Neural progenitor cell (in vitro differentiated cells): Measurements from ENCODE around the gene GOLGA7B. TPM values are rescaled to one million over a fixed set of nuclear protein-coding genes. Genes with fewer than 3 reads are reported as not detected.

Source experiments
- DNase-seq: peaks from one replicate; pipeline ENCODE4 v3.0.0-alpha.2; 2016; ENCODE audit warnings: low spot score
- H2AFZ ChIP-seq: fragments of 200-600 bp; sonication (generic); replicated peaks from 2 replicates; pipeline ENCODE4 v1.6.1; 2016; ENCODE audit warnings: antibody characterized with exemption
- H3F3A ChIP-seq: fragments of 200-600 bp; sonication (generic); 2 replicates; pipeline ENCODE4 v1.6.1; 2016; ENCODE audit warnings: antibody characterized with exemption, low read depth
- H3K27ac ChIP-seq: fragments of 200-600 bp; sonication (generic); 2 replicates; pipeline ENCODE4 v1.5.1; 2016; ENCODE audit warnings: mild to moderate bottlenecking
- H3K27me3 ChIP-seq: fragments of 200-600 bp; sonication (generic); 2 replicates; pipeline ENCODE4 v1.6.1; 2016; ENCODE audit warnings: mild to moderate bottlenecking, moderate library complexity
- H3K36me3 ChIP-seq: fragments of 200-600 bp; sonication (generic); 2 replicates; pipeline ENCODE4 v1.5.1; 2016
- H3K4me1 ChIP-seq: fragments of 200-600 bp; sonication (generic); 2 replicates; pipeline ENCODE4 v1.6.1; 2016; ENCODE audit warnings: mixed run types
- H3K4me2 ChIP-seq: fragments of 200-600 bp; sonication (generic); 2 replicates; pipeline ENCODE4 v1.6.1; 2016
- H3K4me3 ChIP-seq: fragments of 200-600 bp; sonication (generic); 2 replicates; pipeline ENCODE4 v1.5.1; 2016
- H3K79me2 ChIP-seq: fragments of 200-600 bp; sonication (generic); 2 replicates; pipeline ENCODE4 v1.6.1; 2016; ENCODE audit warnings: low read depth
- H3K9ac ChIP-seq: fragments of 200-600 bp; sonication (generic); 2 replicates; pipeline ENCODE4 v1.6.1; 2016
- H3K9me3 ChIP-seq: fragments of 200-600 bp; sonication (generic); 2 replicates; pipeline ENCODE4 v1.5.1; 2016; ENCODE audit warnings: low read depth
- H4K20me1 ChIP-seq: fragments of 200-600 bp; sonication (generic); 2 replicates; pipeline ENCODE4 v1.6.1; 2016; ENCODE audit warnings: low read depth
- H3K27ac Mint-ChIP-seq: 3 replicates; pipeline ENCODE4 v1.8.0; 2021; ENCODE audit warnings: mixed read lengths
- H3K27me3 Mint-ChIP-seq: 2 replicates; pipeline ENCODE4 v1.8.0; 2022; ENCODE audit warnings: low read depth, mild to moderate bottlenecking, inconsistent platforms, moderate library complexity, mixed read lengths; ENCODE audit not compliant: insufficient read depth
- H3K36me3 Mint-ChIP-seq: 3 replicates; pipeline ENCODE4 v1.8.0; 2021; ENCODE audit warnings: mixed read lengths
- H3K4me1 Mint-ChIP-seq: 3 replicates; pipeline ENCODE4 v1.8.0; 2021; ENCODE audit warnings: mixed read lengths
- H3K4me3 Mint-ChIP-seq: 3 replicates; pipeline ENCODE4 v1.8.0; 2021; ENCODE audit warnings: mild to moderate bottlenecking, moderate library complexity, mixed read lengths
- H3K9me3 Mint-ChIP-seq: 3 replicates; pipeline ENCODE4 v1.8.0; 2020; ENCODE audit warnings: mixed read lengths
- EZH2 ChIP-seq: fragments of 200-600 bp; sonication (generic); IDR thresholded peaks from 2 replicates; pipeline ENCODE4 v1.6.1; 2017; ENCODE audit warnings: antibody characterized with exemption, mild to moderate bottlenecking, moderate library complexity
- EZH2phosphoT487 ChIP-seq: fragments of 200-600 bp; sonication (generic); IDR thresholded peaks from 2 replicates; pipeline ENCODE4 v1.6.1; 2017; ENCODE audit warnings: antibody characterized with exemption
- total RNA-seq: library from RNA; depleted of rRNA; stranded (reverse); fragments of >200 nt; gene quantifications from 2 replicates; pipeline ENCODE4 v1.2.3, GENCODE V29; 2015; ENCODE audit warnings: low replicate concordance
- TF ChIP-seq, protein P1 (sequence below): fragments of 200-600 bp; sonication (generic); IDR thresholded peaks from 2 replicates; pipeline ENCODE4 v1.5.1; 2017; ENCODE audit warnings: antibody characterized with exemption, mild to moderate bottlenecking

Gene GOLGA7B
- total RNA-seq, 1 donor from 2014 or later = not detected

DNA sequence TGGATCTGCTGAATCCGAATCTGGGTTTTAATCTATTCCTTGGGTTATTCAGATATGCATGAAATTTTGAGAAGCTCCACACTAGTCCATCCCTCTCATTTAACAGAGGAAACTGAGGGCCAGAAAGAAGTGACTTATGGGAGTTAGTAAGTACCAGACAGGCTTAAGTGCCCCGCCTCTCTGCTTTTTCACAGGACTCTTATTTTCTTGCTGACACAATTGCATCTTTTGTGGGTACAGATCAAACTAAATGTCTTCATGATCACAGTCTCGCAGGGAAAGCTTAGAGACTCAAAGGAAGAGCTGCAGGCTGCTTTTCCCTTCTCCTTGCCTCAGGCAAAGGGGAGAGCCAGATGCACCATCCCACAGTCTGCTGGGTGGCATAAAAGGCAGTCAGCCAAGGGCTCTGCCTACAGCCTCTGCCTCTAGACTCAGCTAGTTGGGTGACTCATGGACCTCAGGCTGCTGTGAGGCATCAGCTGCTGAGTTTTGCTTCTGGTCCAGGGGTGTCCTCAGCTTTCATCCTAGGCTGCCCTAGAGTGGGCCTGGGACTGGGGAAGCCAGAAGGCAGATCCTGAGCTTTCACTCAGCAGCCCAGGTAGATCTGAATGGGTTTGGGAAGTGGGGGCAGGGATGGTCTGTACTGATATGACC is 11.6 kb downstream of the GOLGA7B start:
- Histone ChIP-seq H3K9ac (no peak overlapping the region), H3F3A (no peaks in the 10 kb centered on the region), H3K79me2 (no peaks in the 10 kb centered on the region), H3K4me3 (no peak overlapping the region), H3K27ac (no peak overlapping the region), H4K20me1 (no peaks in the 10 kb centered on the region), H3K36me3 (no peaks in the 10 kb centered on the region), H3K27me3 (no peaks in the 10 kb centered on the region), H3K9me3 (no peaks in the 10 kb centered on the region), H3K4me2 (no peak overlapping the region), H3K4me1 (no peaks in the 10 kb centered on the region), H2AFZ (no peak overlapping the region)
- Mint-ChIP-seq H3K4me3 (no peak overlapping the region), H3K27ac (no peak overlapping the region), H3K36me3 (no peaks in the 10 kb centered on the region), H3K27me3 (peaks cover 12% of the 10 kb centered on the region), H3K9me3 (no peaks in the 10 kb centered on the region), H3K4me1 (peaks cover 19% of the 10 kb centered on the region)
- TF ChIP-seq, protein P1, sequence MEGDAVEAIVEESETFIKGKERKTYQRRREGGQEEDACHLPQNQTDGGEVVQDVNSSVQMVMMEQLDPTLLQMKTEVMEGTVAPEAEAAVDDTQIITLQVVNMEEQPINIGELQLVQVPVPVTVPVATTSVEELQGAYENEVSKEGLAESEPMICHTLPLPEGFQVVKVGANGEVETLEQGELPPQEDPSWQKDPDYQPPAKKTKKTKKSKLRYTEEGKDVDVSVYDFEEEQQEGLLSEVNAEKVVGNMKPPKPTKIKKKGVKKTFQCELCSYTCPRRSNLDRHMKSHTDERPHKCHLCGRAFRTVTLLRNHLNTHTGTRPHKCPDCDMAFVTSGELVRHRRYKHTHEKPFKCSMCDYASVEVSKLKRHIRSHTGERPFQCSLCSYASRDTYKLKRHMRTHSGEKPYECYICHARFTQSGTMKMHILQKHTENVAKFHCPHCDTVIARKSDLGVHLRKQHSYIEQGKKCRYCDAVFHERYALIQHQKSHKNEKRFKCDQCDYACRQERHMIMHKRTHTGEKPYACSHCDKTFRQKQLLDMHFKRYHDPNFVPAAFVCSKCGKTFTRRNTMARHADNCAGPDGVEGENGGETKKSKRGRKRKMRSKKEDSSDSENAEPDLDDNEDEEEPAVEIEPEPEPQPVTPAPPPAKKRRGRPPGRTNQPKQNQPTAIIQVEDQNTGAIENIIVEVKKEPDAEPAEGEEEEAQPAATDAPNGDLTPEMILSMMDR = no peak
- TF ChIP-seq EZH2 (no peak), EZH2phosphoT487 (no peak)
- DNase-seq = no peak

GRCh38 chr10:97861924-97862323 is 12.3 kb downstream of the GOLGA7B start:
- no peaks in the 10 kb centered on the region for H3K4me1 ChIP-seq
- no peaks in the 10 kb centered on the region for H3K27me3 ChIP-seq
- H3K4me2 ChIP-seq = no peak overlapping the region
- Mint-ChIP-seq H3K4me3 (no peak overlapping the region), H3K27ac (no peak overlapping the region), H3K4me1 (peaks cover 19% of the 10 kb centered on the region), H3K27me3 (peaks cover 16% of the 10 kb centered on the region), H3K36me3 (no peaks in the 10 kb centered on the region), H3K9me3 (no peaks in the 10 kb centered on the region)
- TF ChIP-seq EZH2 (no peak), EZH2phosphoT487 (no peak)
- TF ChIP-seq, protein P1 = no peak
- no peaks in the 10 kb centered on the region for H3K79me2 ChIP-seq
- no peak overlapping the region for H2AFZ ChIP-seq
- no peaks in the 10 kb centered on the region for H3K36me3 ChIP-seq
- H3K9me3 ChIP-seq = no peaks in the 10 kb centered on the region
- DNase-seq = peak; percentile 20
- no peak overlapping the region for H3K4me3 ChIP-seq
- H3K27ac ChIP-seq = no peak overlapping the region
- H3F3A ChIP-seq = no peaks in the 10 kb centered on the region
- H4K20me1 ChIP-seq = no peaks in the 10 kb centered on the region
- no peak overlapping the region for H3K9ac ChIP-seq

DNA sequence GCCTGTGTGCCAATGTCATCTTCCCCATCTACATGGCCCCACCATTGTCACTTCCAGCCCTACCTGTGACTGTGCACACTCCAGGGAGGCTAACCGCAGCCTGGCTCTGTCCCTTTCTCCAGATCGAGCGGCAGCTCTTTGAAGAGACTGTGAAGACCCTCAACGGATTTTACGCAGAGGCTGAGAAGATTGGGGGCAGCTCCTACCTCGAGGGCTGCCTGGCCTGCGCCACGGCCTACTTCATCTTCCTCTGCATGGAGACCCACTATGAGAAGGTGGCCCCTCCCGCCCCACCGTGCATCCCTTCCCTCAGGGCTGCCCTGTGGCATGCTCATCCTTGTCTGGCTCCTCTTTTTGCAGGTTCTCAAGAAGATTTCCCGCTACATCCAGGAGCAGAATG is 14.2 kb downstream of the GOLGA7B start:
- H3F3A ChIP-seq = no peaks in the 10 kb centered on the region
- Mint-ChIP-seq H3K36me3 (no peaks in the 10 kb centered on the region), H3K27ac (no peak overlapping the region), H3K4me1 (peaks cover 26% of the 10 kb centered on the region), H3K9me3 (no peaks in the 10 kb centered on the region), H3K27me3 (peaks cover 18% of the 10 kb centered on the region), H3K4me3 (peak overlapping the region; percentile 10)
- DNase-seq = no peak
- no peak overlapping the region for H3K4me2 ChIP-seq
- no peak overlapping the region for H3K9ac ChIP-seq
- H3K4me3 ChIP-seq = no peak overlapping the region
- no peaks in the 10 kb centered on the region for H3K4me1 ChIP-seq
- H4K20me1 ChIP-seq = no peaks in the 10 kb centered on the region
- H2AFZ ChIP-seq = no peak overlapping the region
- no peaks in the 10 kb centered on the region for H3K27me3 ChIP-seq
- H3K79me2 ChIP-seq = no peaks in the 10 kb centered on the region
- no peaks in the 10 kb centered on the region for H3K9me3 ChIP-seq
- H3K27ac ChIP-seq = no peak overlapping the region
- TF ChIP-seq, protein P1 = no peak
- TF ChIP-seq EZH2 (no peak), EZH2phosphoT487 (no peak)
- no peaks in the 10 kb centered on the region for H3K36me3 ChIP-seq
